Activated CD8-positive, alpha-beta T cell treated with anti-CD3 and anti-CD28 coated beads, Interleukin-2, amount 10 ng/mL, durations not matched to agents 7 days and 5 days (primary cell): ENCODE results near the gene UBAP2L. TPM values are rescaled to one million over a fixed set of nuclear protein-coding genes. Genes with fewer than 3 reads are reported as not detected.
A peak's percentile ranks its signal among the peaks of the same experiment; 100 is the strongest.
"Not testable (repeated sequence)": the region's sequence is repeated elsewhere in the genome, so short reads cannot be mapped to it uniquely, and the experiment has no call there.

Experiments used
- ATAC-seq: fragments of 150-1000 bp; cut with Tn5 transposase; one replicate; pipeline ENCODE4 v1.10.0; 2021; ENCODE audit warnings: moderate library complexity
- CTCF ChIA-PET: fragments of 350-600 bp; sonication (Branson Sonifier 250); formaldehyde crosslinking; loops from one replicate; lab custom pipeline; 2021; ENCODE audit warnings: antibody characterized with exemption; lab: Charles Lee
- POLR2A ChIA-PET: fragments of 350-600 bp; sonication (Branson Sonifier 250); formaldehyde crosslinking; loops from one replicate; lab custom pipeline; 2021; ENCODE audit warnings: antibody characterized with exemption; lab: Charles Lee
- DNase-seq: peaks from one replicate; pipeline ENCODE4 v3.0.0-alpha.2; 2020
- H3K27ac Mint-ChIP-seq: one replicate; pipeline ENCODE4 v1.8.0; 2021; ENCODE audit warnings: mild to moderate bottlenecking, mixed read lengths
- H3K27me3 Mint-ChIP-seq: one replicate; pipeline ENCODE4 v1.8.0; 2021; ENCODE audit warnings: low read depth, mixed read lengths
- H3K36me3 Mint-ChIP-seq: one replicate; pipeline ENCODE4 v1.8.0; 2021; ENCODE audit warnings: low read depth, mixed read lengths
- H3K4me1 Mint-ChIP-seq: one replicate; pipeline ENCODE4 v1.8.0; 2021; ENCODE audit warnings: low read depth, mixed read lengths
- H3K4me3 Mint-ChIP-seq: one replicate; pipeline ENCODE4 v1.8.0; 2021; ENCODE audit warnings: mild to moderate bottlenecking, mixed read lengths
- H3K9me3 Mint-ChIP-seq: one replicate; pipeline ENCODE4 v1.8.0; 2022; ENCODE audit warnings: mixed read lengths; ENCODE audit not compliant: insufficient read depth
- microRNA-seq: library from miRNA; unstranded; fragments of <30 nt; microRNA quantifications from one replicate; pipeline ENCODE4 v1.2.0, GENCODE V29; 2022
- total RNA-seq, 2 experiments: library from RNA; stranded (reverse); gene quantifications; one replicate each; pipeline ENCODE4 v1.2.3, GENCODE V29; 2021

Gene UBAP2L
- total RNA-seq, 2 experiments from 2014 or later, result 176 to 179 TPM

DNA sequence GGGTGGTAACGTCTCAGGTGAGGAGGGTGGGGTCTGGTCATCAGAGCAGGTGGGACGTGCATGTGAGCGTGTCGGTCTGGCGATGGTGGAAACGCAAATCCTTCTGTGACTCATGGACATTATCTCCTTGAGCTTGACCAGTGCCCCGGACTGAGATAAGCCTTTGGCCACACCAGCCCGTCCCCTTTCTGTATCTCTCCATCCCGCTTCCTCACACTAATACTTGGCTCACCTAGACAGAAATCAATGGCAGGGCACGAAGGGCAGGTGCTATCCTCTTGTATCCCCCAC lies 92.3 kb downstream of the UBAP2L start:
- DNase-seq (no peak), ATAC-seq (no peak)
- no peak overlapping the region for H3K4me3 Mint-ChIP-seq
- H3K36me3 Mint-ChIP-seq, result no peaks in the 10 kb centered on the region
- H3K27me3 Mint-ChIP-seq, result peaks cover 8% of the 10 kb centered on the region
- H3K9me3 Mint-ChIP-seq, result peaks cover 10% of the 10 kb centered on the region
- ChIA-PET POLR2A (no interaction called here), CTCF (interaction anchor here (0.6 kb wide), 1 partner anchor 31 kb away, joined by 3 read pairs; no protein-coding TSS in a partner anchor)
- H3K4me1 Mint-ChIP-seq, result no peaks in the 10 kb centered on the region
- H3K27ac Mint-ChIP-seq, result no peak overlapping the region

DNA sequence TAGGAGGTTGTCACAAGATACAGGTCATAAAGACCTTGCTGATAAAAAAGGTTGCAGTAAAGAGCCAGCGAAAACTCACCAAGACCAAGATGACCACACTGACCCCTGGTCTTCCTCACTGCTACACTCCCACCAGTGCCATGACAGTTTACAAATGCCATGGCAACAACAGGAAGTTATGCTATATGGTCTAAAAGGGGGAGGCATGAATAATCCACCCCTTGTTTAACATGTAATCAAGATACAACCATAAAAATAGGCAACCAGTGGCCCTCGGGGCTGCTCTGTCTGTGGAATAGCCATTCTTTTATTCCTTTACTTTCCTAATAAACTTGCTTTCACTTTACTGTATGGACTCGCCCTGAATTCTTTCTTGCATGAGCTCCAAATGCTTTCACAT lies 93.5 kb downstream of the UBAP2L start:
- H3K9me3 Mint-ChIP-seq, result peaks cover 14% of the 10 kb centered on the region
- POLR2A ChIA-PET, DNase-seq, H3K27me3 Mint-ChIP-seq, H3K36me3 Mint-ChIP-seq, ATAC-seq, H3K27ac Mint-ChIP-seq, H3K4me3 Mint-ChIP-seq, H3K4me1 Mint-ChIP-seq: not testable (repeated sequence)
- CTCF ChIA-PET, result interaction anchor here (1.5 to 1.8 kb wide), 2 partner anchors 10 to 21 kb away, joined by 4 to 5 read pairs; no protein-coding TSS in a partner anchor

DNA sequence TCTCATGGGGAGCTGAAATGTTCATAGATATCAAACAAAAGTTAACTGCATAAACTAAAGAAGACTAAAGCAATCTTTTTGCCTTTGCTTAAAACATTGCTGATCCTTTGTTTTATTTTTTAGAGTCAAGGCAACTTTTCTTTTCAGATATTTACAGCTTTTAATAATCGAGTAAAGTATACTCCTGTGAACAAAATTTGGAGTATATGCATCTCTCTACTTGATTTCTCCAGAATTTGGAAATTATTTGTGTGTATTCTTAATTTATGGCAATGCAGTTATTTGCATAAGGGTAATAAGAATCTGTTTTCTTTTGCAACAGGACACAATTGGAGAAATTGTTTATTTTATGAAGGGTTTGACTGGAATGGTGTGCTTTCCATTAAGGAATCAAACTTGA lies 95.9 kb downstream of the UBAP2L start:
- peaks cover 15% of the 10 kb centered on the region for H3K27me3 Mint-ChIP-seq
- H3K27ac Mint-ChIP-seq, result no peak overlapping the region
- H3K9me3 Mint-ChIP-seq, result peaks cover 14% of the 10 kb centered on the region
- DNase-seq, result no peak
- no peaks in the 10 kb centered on the region for H3K4me1 Mint-ChIP-seq
- no peak overlapping the region for H3K4me3 Mint-ChIP-seq
- no peak for ATAC-seq
- no peaks in the 10 kb centered on the region for H3K36me3 Mint-ChIP-seq
- ChIA-PET POLR2A (no interaction called here), CTCF (interaction anchor here (1.1 to 1.3 kb wide), 2 partner anchors 8 to 40 kb away, joined by 3 to 5 read pairs; no protein-coding TSS in a partner anchor)

DNA sequence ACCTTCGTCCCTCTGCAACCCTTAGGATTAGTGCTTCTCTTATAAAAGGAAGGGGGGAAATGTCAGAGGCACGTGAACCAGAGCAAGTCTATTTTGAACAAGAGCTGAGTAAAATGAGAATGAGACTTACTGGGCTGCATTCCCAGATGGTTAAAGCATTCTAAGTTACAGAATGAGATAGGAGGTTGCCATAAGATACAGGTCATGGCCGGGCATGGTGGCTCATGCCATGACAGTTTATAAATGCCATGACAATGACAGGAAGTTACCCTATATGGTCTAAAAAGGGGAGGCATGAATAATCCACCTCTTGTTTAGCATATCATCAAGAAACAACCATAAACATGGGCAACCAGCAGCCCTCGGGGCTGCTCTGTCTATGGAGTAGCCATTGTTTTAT lies 97.6 kb downstream of the UBAP2L start:
- Mint-ChIP-seq H3K9me3 (peaks cover 14% of the 10 kb centered on the region), H3K36me3 (no peaks in the 10 kb centered on the region), H3K27ac (no peak overlapping the region), H3K27me3 (peaks cover 22% of the 10 kb centered on the region), H3K4me1 (no peaks in the 10 kb centered on the region), H3K4me3 (no peak overlapping the region)
- ATAC-seq (no peak), DNase-seq (no peak)
- CTCF ChIA-PET, result interaction anchor here (1.2 kb wide), 1 partner anchor 16 kb away, joined by 3 read pairs; no protein-coding TSS in a partner anchor
- POLR2A ChIA-PET, result interaction anchor here (0.7 kb wide), 1 partner anchor 91 kb away, joined by 3 read pairs; no protein-coding TSS in a partner anchor

Small RNA genes within 50 kb of the gene (microRNA-seq; reads per million reads assigned to microRNA genes)
- gene MIR190B, result 16.1 reads per million, percentile 31 among the genes with 10 or more reads in this experiment

Other genes starting within 250 kb of the UBAP2L start
- 100 to 1,000 TPM; 133 to 140 TPM for gene JTB, start 243.3 kb upstream of the UBAP2L start, total RNA-seq
- gene RAB13, start 234.6 kb upstream of the UBAP2L start, total RNA-seq, result 1 to 10 TPM; 5.2 to 6.5 TPM
- gene RPS27, start 230.2 kb upstream of the UBAP2L start, total RNA-seq, result 1,000 to 10,000 TPM; 1,866 to 2,104 TPM
- gene NUP210L, start 65.9 kb upstream of the UBAP2L start, total RNA-seq, result under 1 TPM; 0.08 to 0.13 TPM
- gene TPM3, start 28.9 kb upstream of the UBAP2L start, total RNA-seq, result 100 to 1,000 TPM; 856 to 880 TPM
- gene CFAP141, start 14.6 kb upstream of the UBAP2L start, total RNA-seq, result not detected
- gene HAX1, start 51.7 kb downstream of the UBAP2L start, total RNA-seq, result 100 to 1,000 TPM; 110 to 119 TPM
- not detected for gene AQP10, start 100.1 kb downstream of the UBAP2L start, total RNA-seq
- 10 to 100 TPM; 65.3 to 71.6 TPM for gene ATP8B2, start 104.6 kb downstream of the UBAP2L start, total RNA-seq
- gene IL6R, start 184.4 kb downstream of the UBAP2L start, total RNA-seq, result under 1 TPM; 0.16 to 0.53 TPM